ENCODE results near the gene HINT1. TPM values are rescaled to one million over a fixed set of nuclear protein-coding genes. Genes with fewer than 3 reads are reported as not detected.

Gene HINT1
- total RNA-seq, 1 donor from 2014 or later, result 207 TPM

GRCh38 chr5:131180407-131180806 lies 15.4 kb upstream of the HINT1 start:
- H3K4me1 ChIP-seq (ENCODE audit: control insufficient read depth in 3 of 3, insufficient read depth in 3 of 3, low read length in 3 of 3), result no peaks in the 10 kb centered on the region
- no peak overlapping the region for H3K27ac ChIP-seq (ENCODE audit: low read depth, low read length)
- no peak overlapping the region for H3K9ac ChIP-seq (ENCODE audit: low read depth in 1 of 3, low read length in 3 of 3)
- H3K36me3 ChIP-seq (ENCODE audit: control insufficient read depth in 3 of 3, insufficient read depth in 3 of 3, low read length in 3 of 3), result peaks cover 0 to 3% (median 3%) of the 10 kb centered on the region in 3 donors
- no peak overlapping the region for H3K4me3 ChIP-seq (ENCODE audit: low read length in 3 of 3)
- no peaks in the 10 kb centered on the region for H3K9me3 ChIP-seq (ENCODE audit: control insufficient read depth in 3 of 3, low read length in 3 of 3)
- H3K27me3 ChIP-seq (ENCODE audit: control insufficient read depth in 3 of 3, insufficient read depth in 3 of 3, low read length in 3 of 3), result no peaks in the 10 kb centered on the region

DNA sequence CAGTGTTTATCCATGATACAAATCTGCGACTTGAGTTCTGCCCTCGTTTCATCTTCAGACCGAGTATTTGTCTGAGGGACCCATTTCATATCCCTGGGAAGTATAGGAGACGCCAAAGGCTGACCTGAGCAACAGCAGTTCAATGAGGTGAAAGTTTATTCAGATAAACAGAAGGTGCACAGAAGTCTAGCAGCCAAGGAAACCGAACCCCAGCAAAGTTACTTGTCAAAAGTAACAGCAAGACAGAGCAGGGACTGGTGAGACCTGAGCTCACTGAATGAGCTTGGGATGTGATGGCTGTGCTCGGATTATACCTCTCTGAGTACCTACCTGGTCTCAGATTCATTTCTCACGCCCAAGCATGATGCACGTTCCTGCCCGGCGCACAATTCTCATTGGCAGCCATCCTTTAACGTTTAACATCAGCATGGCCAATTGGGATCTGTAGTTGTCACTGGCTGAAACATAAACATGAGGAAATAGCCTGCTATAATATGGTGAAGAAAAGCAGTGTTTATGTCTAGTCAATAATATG lies 6.3 kb upstream of the HINT1 start:
- H3K4me1 ChIP-seq (ENCODE audit: control insufficient read depth in 3 of 3, insufficient read depth in 3 of 3, low read length in 3 of 3), result peaks cover 12 to 21% (median 13%) of the 10 kb centered on the region in 3 donors
- peak overlapping the region; percentile 73 for H3K27ac ChIP-seq (ENCODE audit: low read depth, low read length)
- H3K9ac ChIP-seq (ENCODE audit: low read depth in 1 of 3, low read length in 3 of 3), result peak overlapping the region; percentile 83 to 90 (median 86)
- H3K9me3 ChIP-seq (ENCODE audit: control insufficient read depth in 3 of 3, low read length in 3 of 3), result no peaks in the 10 kb centered on the region
- H3K27me3 ChIP-seq (ENCODE audit: control insufficient read depth in 3 of 3, insufficient read depth in 3 of 3, low read length in 3 of 3), result no peaks in the 10 kb centered on the region
- H3K36me3 ChIP-seq (ENCODE audit: control insufficient read depth in 3 of 3, insufficient read depth in 3 of 3, low read length in 3 of 3), result no peaks in the 10 kb centered on the region
- H3K4me3 ChIP-seq (ENCODE audit: low read length in 3 of 3), result peak overlapping the region; percentile 93 to 96 (median 94)

GRCh38 chr5:131170540-131171275 lies 5.7 kb upstream of the HINT1 start, which contains the start of gene LYRM7:
LYRM7 (plus strand) TSS chr5:131170944; CDS start chr5:131171021, 77 bp downstream.
- H3K4me1 ChIP-seq (ENCODE audit: control insufficient read depth in 3 of 3, insufficient read depth in 3 of 3, low read length in 3 of 3), result peaks cover 12 to 21% (median 15%) of the 10 kb centered on the region in 3 donors
- H3K36me3 ChIP-seq (ENCODE audit: control insufficient read depth in 3 of 3, insufficient read depth in 3 of 3, low read length in 3 of 3), result no peaks in the 10 kb centered on the region
- peak within 1 kb of the TSS; percentile 83 to 90 (median 86) for H3K9ac ChIP-seq (ENCODE audit: low read depth in 1 of 3, low read length in 3 of 3)
- no peaks in the 10 kb centered on the region for H3K9me3 ChIP-seq (ENCODE audit: control insufficient read depth in 3 of 3, low read length in 3 of 3)
- H3K27ac ChIP-seq (ENCODE audit: low read depth, low read length), result peak within 1 kb of the TSS; percentile 73
- peak within 1 kb of the TSS; percentile 93 to 96 (median 94) for H3K4me3 ChIP-seq (ENCODE audit: low read length in 3 of 3)
- H3K27me3 ChIP-seq (ENCODE audit: control insufficient read depth in 3 of 3, insufficient read depth in 3 of 3, low read length in 3 of 3), result no peaks in the 10 kb centered on the region

DNA sequence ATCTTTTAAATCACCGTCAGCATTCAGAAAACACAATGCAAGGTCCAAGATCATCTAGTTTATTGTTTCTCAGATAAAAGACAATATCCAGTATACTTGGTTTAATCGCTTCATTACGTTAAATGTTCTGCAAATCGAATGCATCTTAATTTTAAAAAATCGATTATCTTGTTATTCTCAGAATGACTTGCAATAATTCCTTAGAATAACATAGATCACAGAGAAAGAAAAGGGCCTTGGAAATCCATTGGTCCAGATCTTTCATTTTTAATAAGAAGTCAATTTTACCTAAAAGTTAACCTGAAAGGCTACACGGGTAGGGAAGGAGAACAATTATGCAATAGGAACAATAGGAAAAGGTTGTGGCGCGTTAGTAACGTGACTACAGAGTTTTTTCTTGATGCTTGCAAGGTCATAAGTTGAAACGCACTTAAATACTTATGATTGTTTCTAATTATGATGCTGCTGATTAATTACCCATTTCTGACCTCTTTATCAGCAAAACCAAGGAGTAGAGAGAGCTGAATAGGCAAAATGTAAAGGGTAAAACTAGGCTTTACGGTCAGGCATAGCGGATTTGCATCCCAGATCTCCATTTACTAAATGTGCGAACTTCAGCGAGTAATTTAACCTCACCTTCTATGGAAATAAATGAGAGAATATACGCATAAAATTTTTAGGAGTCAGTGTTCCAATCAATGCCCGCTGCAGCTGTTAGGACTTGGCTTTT lies 4.9 kb upstream of the HINT1 start:
- H3K36me3 ChIP-seq (ENCODE audit: control insufficient read depth in 3 of 3, insufficient read depth in 3 of 3, low read length in 3 of 3), result no peaks in the 10 kb centered on the region
- no peaks in the 10 kb centered on the region for H3K9me3 ChIP-seq (ENCODE audit: control insufficient read depth in 3 of 3, low read length in 3 of 3)
- H3K27me3 ChIP-seq (ENCODE audit: control insufficient read depth in 3 of 3, insufficient read depth in 3 of 3, low read length in 3 of 3), result no peaks in the 10 kb centered on the region
- peaks cover 12 to 21% (median 19%) of the 10 kb centered on the region in 3 donors for H3K4me1 ChIP-seq (ENCODE audit: control insufficient read depth in 3 of 3, insufficient read depth in 3 of 3, low read length in 3 of 3)
- peak overlapping the region; percentile 66 to 86 (median 80) for H3K9ac ChIP-seq (ENCODE audit: low read depth in 1 of 3, low read length in 3 of 3)
- peak overlapping the region; percentile 73 for H3K27ac ChIP-seq (ENCODE audit: low read depth, low read length)
- H3K4me3 ChIP-seq (ENCODE audit: low read length in 3 of 3), result peak overlapping the region; percentile 93 to 96 (median 94)

DNA sequence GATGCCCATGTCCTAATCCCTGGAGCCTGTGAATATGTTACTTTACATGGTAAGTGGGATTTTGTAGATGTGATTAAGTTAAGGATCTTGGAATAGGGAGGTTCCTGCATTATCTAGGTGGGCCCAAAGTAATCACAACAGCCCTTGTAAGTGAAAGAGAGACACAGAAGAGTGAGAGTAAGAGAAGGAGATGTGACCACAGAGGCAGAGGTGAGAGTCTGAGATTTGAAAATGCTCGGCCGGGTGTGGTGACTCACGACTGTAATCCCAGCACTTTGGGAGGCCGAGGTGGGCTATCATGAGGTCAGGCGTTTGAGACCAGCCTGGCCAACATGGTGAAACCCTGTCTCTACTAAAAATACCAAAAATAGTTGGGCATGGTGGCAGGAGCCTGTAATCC lies 2.6 kb upstream of the HINT1 start:
- Histone ChIP-seq H3K27ac (ENCODE audit: low read depth, low read length) (no peak overlapping the region), H3K9me3 (ENCODE audit: control insufficient read depth in 3 of 3, low read length in 3 of 3) (no peaks in the 10 kb centered on the region), H3K4me3 (ENCODE audit: low read length in 3 of 3) (no peak overlapping the region), H3K27me3 (ENCODE audit: control insufficient read depth in 3 of 3, insufficient read depth in 3 of 3, low read length in 3 of 3) (no peaks in the 10 kb centered on the region), H3K9ac (ENCODE audit: low read depth in 1 of 3, low read length in 3 of 3) (no peak overlapping the region), H3K4me1 (ENCODE audit: control insufficient read depth in 3 of 3, insufficient read depth in 3 of 3, low read length in 3 of 3) (peaks cover 17 to 28% (median 27%) of the 10 kb centered on the region in 3 donors), H3K36me3 (ENCODE audit: control insufficient read depth in 3 of 3, insufficient read depth in 3 of 3, low read length in 3 of 3) (peaks cover 0 to under 1% (median 0%) of the 10 kb centered on the region in 3 donors)

GRCh38 chr5:131164191-131165118 lies 601 bp downstream of the HINT1 start:
- Histone ChIP-seq H3K9ac (ENCODE audit: low read depth in 1 of 3, low read length in 3 of 3) (peak overlapping the region; percentile 90 to 95 (median 92)), H3K4me1 (ENCODE audit: control insufficient read depth in 3 of 3, insufficient read depth in 3 of 3, low read length in 3 of 3) (peaks cover 5 to 15% (median 7%) of the 10 kb centered on the region in 3 donors), H3K36me3 (ENCODE audit: control insufficient read depth in 3 of 3, insufficient read depth in 3 of 3, low read length in 3 of 3) (peaks cover 14 to 28% (median 22%) of the 10 kb centered on the region in 3 donors), H3K9me3 (ENCODE audit: control insufficient read depth in 3 of 3, low read length in 3 of 3) (no peaks in the 10 kb centered on the region), H3K27ac (ENCODE audit: low read depth, low read length) (peak overlapping the region; percentile 95), H3K27me3 (ENCODE audit: control insufficient read depth in 3 of 3, insufficient read depth in 3 of 3, low read length in 3 of 3) (no peaks in the 10 kb centered on the region), H3K4me3 (ENCODE audit: low read length in 3 of 3) (peak overlapping the region; percentile 82 to 95 (median 95))

- Histone ChIP-seq H3K27me3 (ENCODE audit: control insufficient read depth in 3 of 3, insufficient read depth in 3 of 3, low read length in 3 of 3) (no peaks in the 10 kb centered on the region), H3K9me3 (ENCODE audit: control insufficient read depth in 3 of 3, low read length in 3 of 3) (no peaks in the 10 kb centered on the region), H3K27ac (ENCODE audit: low read depth, low read length) (peak overlapping the region; percentile 95), H3K4me1 (ENCODE audit: control insufficient read depth in 3 of 3, insufficient read depth in 3 of 3, low read length in 3 of 3) (peaks cover 5 to 15% (median 7%) of the 10 kb centered on the region in 3 donors), H3K36me3 (ENCODE audit: control insufficient read depth in 3 of 3, insufficient read depth in 3 of 3, low read length in 3 of 3) (peaks cover 20 to 34% (median 31%) of the 10 kb centered on the region in 3 donors), H3K4me3 (ENCODE audit: low read length in 3 of 3) (peak overlapping the region in 2 of 3 donors; percentile 82 to 91), H3K9ac (ENCODE audit: low read depth in 1 of 3, low read length in 3 of 3) (peak overlapping the region; percentile 90 to 95 (median 92))
These were observed 1.6 kb downstream of the HINT1 start for GRCh38 chr5:131163276-131164119.

DNA sequence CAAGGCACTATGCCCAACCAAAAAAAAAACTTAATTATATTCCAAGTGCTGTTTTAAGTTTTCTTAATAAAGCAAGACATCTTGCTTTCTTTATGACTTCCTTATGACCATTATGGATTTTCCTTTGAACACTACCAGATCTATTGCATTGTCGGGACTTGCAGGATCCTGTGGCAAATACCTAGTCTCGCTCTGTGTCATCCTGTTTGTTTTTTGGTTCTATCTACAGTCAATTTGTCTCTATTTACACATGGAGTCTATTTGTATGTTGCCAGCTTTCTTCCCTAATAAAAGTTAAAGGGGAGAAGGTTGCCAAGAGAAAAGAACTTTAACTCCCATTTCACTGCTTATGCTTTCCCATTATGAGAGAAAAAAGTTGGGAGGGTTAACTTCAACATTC lies 4.9 kb downstream of the HINT1 start:
- Histone ChIP-seq H3K36me3 (ENCODE audit: control insufficient read depth in 3 of 3, insufficient read depth in 3 of 3, low read length in 3 of 3) (peaks cover 20 to 38% (median 32%) of the 10 kb centered on the region in 3 donors), H3K27me3 (ENCODE audit: control insufficient read depth in 3 of 3, insufficient read depth in 3 of 3, low read length in 3 of 3) (no peaks in the 10 kb centered on the region), H3K27ac (ENCODE audit: low read depth, low read length) (no peak overlapping the region), H3K4me1 (ENCODE audit: control insufficient read depth in 3 of 3, insufficient read depth in 3 of 3, low read length in 3 of 3) (peaks cover 5 to 9% (median 7%) of the 10 kb centered on the region in 3 donors), H3K9ac (ENCODE audit: low read depth in 1 of 3, low read length in 3 of 3) (no peak overlapping the region), H3K9me3 (ENCODE audit: control insufficient read depth in 3 of 3, low read length in 3 of 3) (no peaks in the 10 kb centered on the region), H3K4me3 (ENCODE audit: low read length in 3 of 3) (no peak overlapping the region)

Measured in skeletal muscle tissue (tissue), 4 donors.